HG03469 (cell line): ENCODE data around the gene PRMT2.
"Not testable (repeated sequence)": the region's sequence is repeated elsewhere in the genome, so short reads cannot be mapped to it uniquely, and the experiment has no call there.

Experiments
- ATAC-seq: cut with Tn5 transposase; IDR thresholded peaks from one replicate; pipeline ENCODE4 v1.9.1; 2021; ENCODE audit warnings: mild to moderate bottlenecking, moderate library complexity, moderate number of reproducible peaks; ENCODE audit not compliant: unreplicated experiment

Gene PRMT2

DNA sequence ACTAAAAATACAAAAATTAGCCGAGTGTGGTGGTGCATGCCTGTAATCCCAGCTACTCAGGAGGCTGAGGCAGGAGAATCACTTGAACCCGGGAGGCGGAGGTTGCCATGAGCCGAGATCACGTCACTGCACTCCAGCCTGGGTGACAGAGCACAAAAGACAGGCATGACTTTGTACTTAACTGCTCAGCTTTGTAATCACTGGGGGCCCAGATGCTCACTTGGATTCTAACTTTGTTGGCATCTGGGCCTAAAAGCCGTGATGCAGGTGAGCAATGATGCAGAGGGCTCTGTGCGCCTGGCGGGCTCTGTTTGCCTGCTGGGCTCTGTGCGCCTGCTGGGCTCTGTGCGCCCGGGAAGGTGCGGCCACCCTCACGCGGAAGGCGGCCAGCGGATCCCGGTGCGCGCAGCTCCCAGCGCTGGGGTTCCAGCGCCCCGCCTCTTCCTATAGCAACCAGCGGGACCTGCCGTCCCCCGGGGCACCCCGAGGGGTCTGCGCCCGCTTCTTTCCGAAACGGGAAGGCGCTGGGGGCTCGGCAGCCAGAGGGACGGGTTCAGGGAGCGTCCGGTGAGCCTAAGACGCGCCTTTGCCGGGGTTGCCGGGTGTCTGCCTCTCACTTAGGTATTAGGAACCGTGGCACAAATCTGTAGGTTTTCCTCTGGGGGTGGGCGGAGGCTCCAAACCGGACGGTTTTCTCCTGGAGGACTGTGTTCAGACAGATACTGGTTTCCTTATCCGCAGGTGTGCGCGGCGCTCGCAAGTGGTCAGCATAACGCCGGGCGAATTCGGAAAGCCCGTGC is 31.7 kb downstream of the PRMT2 start:
- no peak for ATAC-seq

- no peak for ATAC-seq
These were observed 32.4 kb downstream of the PRMT2 start for GRCh38 chr21:46667741-46668380.

DNA sequence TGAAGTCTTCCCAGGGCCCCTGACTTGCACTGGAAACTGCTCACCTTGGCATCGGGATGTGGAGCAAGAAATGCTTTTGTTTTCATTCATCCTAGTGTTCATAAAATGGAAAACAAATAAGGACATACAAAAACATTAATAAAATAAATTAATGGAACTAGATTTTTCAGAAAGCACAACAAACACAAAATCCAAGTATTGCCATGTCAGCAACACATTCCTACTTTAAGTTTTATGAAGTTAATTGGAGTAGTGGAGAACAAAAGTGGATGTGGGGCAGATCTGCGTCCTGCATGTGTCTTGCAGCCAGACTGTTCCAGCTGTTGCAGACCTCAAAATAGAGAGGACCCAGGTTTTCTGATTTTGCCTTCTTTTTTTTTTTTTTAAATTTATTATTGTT is 32.9 kb downstream of the PRMT2 start:
- no peak for ATAC-seq

- not testable (repeated sequence) for ATAC-seq
These were observed 33.4 kb downstream of the PRMT2 start for GRCh38 chr21:46668904-46669303.

DNA sequence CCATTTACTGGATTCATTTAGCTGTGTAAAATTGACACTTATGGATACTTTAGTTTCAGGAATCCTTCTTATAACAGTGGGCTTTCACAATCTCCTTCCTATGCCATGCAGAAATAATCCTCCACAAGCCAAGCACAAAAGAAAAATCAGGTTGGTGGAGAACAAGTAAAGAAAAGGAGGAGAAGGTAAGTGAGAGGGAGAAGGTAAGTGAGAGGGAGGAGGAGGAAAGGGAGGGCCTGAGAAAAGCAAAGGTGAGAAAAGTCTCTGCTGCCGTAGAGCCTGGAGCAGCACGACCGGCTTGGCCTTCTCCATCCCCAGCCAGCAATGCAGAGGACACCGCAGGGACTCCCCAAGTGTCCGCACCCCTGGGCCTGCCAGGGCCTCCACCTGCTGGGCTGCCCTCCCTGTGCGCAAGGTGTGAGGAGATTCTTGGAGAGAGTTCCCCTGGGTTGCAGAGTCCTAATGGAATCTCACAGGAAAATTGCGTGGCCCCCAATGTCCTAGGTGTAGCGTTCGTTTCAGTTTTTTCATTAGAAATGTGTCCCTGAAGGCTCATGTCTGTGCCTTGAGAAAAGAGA is 39.0 kb downstream of the PRMT2 start:
- no peak for ATAC-seq

- ATAC-seq, result no peak
These were observed 40.3 kb downstream of the PRMT2 start for GRCh38 chr21:46675595-46676280.

DNA sequence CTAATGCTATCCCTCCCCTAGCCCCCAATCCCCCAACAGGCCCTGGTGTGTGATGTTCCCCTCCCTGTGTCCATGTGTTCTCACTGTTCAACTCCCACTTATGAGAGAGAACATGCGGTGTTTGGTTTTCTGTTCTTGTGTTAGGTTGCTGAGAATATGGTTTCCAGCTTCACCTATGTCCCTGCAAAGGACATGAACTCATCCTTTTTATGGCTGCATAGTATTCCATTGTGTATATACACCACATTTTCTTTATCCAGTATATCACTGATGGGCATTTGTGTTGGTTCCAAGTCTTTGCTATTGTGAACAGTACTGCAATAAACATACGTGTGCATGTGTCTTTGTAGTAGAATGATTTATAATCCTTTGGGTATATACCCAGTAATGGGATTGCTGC is 41.1 kb downstream of the PRMT2 start:
- not testable (repeated sequence) for ATAC-seq

- not testable (repeated sequence) for ATAC-seq
These were observed 46.1 kb downstream of the PRMT2 start for GRCh38 chr21:46681593-46681992.

- not testable (repeated sequence) for ATAC-seq
These were observed 63.2 kb downstream of the PRMT2 start for GRCh38 chr21:46698652-46699051.

- not testable (repeated sequence) for ATAC-seq
These were observed 63.6 kb downstream of the PRMT2 start for GRCh38 chr21:46699104-46699503.
